GM18873 (cell line): ENCODE data around the gene CACNA1C.

ENCODE experiments used
- ATAC-seq: cut with Tn5 transposase; IDR thresholded peaks from one replicate; pipeline ENCODE4 v1.9.1; 2021; ENCODE audit warnings: mild to moderate bottlenecking, moderate library complexity, moderate number of reproducible peaks; ENCODE audit not compliant: unreplicated experiment, low FRiP score

The CACNA1C gene

DNA sequence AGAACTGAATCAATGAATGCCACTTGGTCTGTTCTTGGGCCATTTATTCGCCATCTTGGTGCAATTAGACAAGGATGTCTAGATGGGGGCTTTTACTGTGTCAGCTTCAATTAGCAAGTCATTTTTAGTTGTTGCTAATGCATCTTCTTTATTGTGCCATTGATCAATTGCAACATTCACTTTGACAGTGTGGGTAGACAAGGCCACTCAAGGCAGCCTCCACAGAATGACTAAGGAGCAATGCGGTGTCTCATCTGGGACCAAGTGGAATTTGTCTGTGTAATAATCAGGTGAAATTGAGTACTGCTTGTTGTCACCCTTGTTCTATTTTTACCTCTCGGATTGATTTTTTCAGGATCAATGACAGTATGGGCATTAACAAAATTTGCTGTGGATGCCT, 275.9 kb downstream of the CACNA1C start:
- ATAC-seq, result no peak

DNA sequence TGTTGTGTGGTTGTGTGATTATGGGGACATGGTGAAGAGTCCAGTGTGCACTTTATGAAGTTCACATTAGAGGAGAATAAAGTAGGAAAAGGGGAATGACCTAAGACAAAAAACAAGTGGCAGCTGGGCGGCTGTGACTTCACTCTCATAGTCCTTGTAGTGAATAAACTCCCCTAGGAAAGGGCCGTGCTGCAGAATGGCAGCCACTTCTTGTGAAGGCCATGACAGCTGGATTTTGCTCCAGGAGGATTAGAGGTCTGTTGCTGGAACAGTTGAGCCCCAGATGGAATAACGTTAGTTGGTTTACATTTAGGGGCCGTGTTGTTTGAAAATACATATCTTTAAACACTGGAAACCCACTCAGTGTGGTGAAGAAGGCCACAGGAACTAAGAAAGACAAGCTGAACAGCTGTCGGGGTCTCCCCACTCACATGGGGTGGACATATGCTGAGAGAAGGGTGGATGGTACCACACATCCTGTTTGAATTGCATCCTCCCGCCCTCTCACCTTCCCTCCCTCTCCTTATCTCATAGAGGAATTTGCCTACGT, 276.9 kb downstream of the CACNA1C start:
- no peak for ATAC-seq

- ATAC-seq, result no peak
Observed at GRCh38 chr12:2332236-2332635, 279.4 kb downstream of the CACNA1C start.

DNA sequence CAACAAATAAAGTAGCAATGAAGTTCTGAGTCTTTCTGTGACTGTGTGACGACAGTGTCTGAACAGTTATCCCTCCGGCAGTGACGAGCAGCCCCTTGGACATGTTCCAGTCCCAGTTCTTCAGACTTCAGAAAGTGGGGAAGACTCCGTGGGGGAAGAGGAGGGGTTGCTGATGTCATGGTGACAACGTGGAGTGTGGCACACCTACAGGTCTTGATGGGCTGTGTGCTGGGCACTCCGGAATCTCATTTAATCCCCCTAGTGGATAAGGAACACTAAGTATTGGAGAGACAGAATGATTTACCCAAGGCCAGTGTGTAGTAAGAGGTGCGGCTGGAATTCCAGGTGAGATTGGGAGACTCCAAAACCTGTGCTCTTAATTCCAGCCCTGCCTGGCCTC, 280.2 kb downstream of the CACNA1C start:
- no peak for ATAC-seq

DNA sequence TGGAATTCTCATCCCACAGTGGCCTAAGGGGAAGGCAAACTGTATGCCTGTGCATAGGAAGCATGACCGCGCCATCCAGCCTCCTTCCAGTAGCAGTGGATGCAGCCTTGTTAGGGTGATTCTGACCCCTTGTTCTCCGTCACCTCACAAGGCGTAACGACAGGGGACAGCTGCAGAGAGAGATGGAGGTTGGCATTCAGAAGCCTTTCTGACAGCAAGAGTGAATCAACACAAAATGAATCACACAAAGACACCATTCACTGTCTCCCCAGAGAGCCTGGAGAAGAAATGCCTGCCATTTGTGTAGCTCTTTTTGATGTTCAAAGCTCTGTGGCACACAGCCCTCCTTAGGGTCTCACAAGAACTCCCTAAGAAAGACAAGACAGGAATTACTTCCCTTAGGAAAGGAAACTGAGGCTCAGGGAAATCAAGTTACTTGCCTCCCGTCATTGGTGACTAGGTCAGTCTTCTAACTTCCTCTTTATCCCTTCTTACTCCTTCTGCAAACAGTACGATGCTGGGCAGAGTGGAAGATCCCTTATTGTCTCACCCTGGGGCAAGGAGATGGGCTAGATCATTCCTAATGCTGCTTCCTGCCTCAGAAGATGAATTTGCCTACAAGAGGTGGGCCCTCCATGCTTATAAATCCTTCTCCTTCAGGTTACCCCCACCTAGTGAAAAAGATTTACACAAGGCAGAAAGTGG, 280.9 kb downstream of the CACNA1C start:
- ATAC-seq, result no peak

DNA sequence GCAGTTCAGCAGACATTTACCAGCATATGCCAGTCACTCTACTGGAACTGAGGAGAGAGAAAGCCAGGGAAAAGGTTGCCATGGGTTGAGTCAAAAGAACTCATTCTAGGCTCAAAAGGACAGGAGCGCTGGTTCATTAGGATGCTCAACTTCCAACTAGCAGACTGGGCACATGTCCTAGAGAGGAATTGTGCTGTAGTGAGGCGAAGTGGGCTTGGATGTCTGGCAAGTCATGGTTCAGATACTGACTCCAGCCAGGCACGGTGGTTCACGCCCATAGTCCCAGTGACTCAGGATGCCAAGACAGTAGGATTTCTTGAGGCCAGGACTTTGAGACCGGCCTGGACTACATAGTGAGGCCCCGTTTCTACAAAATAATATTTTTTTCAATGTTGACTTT, 281.5 kb downstream of the CACNA1C start:
- no peak for ATAC-seq

DNA sequence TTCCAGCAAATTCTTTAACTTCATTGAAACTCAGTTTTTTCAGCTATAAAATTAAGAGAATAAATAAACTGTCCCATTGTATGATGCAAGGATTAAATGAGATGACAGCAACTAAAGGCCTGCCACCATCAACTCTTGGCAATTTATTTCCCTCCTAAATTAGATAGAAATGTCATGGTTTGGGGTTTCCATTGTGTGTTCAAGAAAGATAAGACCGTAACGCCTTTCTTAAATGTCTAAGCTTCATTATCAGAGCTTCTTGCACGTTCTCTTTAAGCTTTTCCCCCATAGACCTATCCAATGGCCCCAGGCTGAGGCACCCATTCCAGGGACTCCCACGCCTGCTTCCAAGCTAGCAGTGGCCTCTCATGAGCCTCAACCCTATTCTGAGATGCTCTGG, 281.9 kb downstream of the CACNA1C start:
- no peak for ATAC-seq

GRCh38 chr12:2335109-2335508, 282.3 kb downstream of the CACNA1C start:
- ATAC-seq, result no peak

GRCh38 chr12:2335513-2335912, 282.7 kb downstream of the CACNA1C start:
- ATAC-seq, result no peak

GRCh38 chr12:2335916-2336315, 283.1 kb downstream of the CACNA1C start:
- no peak for ATAC-seq

- peak; percentile 90 for ATAC-seq
Observed at GRCh38 chr12:2336409-2336829, 283.6 kb downstream of the CACNA1C start.

GRCh38 chr12:2337031-2338010, 284.5 kb downstream of the CACNA1C start:
- no peak for ATAC-seq

GRCh38 chr12:2338381-2338780, 285.6 kb downstream of the CACNA1C start:
- ATAC-seq, result no peak

- ATAC-seq, result no peak
Observed at GRCh38 chr12:2338991-2339431, 286.2 kb downstream of the CACNA1C start.

GRCh38 chr12:2341051-2341751, 288.4 kb downstream of the CACNA1C start:
- ATAC-seq, result no peak

GRCh38 chr12:2341871-2342270, 289.1 kb downstream of the CACNA1C start:
- no peak for ATAC-seq

GRCh38 chr12:2343681-2344080, 290.9 kb downstream of the CACNA1C start:
- no peak for ATAC-seq

GRCh38 chr12:2344476-2344875, 291.7 kb downstream of the CACNA1C start:
- ATAC-seq, result no peak

- no peak for ATAC-seq
Observed at GRCh38 chr12:2344885-2345284, 292.1 kb downstream of the CACNA1C start.

DNA sequence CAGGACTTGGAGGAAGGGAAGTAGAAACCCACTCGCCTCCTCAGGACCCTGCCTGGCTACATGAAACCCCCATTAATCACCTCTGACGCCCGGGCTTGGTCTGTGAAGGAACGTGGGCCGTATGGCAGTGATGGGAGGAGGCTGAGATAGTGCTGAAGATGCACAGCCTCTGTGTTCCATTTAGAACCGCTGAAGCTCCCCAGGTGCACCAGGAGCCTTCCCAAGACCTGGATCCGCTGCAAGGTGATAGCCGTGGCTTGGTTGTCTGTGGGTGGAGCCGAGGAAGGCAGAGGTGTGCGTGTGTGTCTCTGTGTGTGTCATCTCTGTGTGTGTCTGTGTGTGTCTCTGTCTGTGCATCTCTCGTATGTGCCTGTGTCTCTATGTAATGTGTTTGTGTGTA, 293.1 kb downstream of the CACNA1C start:
- ATAC-seq, result no peak

DNA sequence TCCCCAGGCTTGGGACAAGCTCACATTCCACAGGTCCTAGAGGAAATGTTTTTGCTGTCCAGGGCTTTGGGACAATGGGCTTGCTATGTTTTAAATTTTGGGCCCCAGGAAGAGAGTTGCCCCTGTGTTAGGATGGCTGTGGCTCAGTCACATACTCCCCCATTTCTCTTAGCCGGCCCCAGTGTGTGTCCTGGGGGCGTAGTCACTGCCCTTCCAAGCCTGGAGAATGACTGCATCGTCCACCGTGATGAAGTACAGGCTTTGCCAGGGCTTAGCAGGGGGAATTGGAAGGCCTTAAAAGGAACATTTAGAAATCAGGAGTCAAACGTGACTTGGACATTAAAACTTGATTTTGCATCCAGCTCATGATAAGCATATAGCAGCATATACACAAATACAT, 293.6 kb downstream of the CACNA1C start:
- ATAC-seq, result no peak
